Right renal pelvis (tissue), 4 donors: Measurements from ENCODE around the gene PDE1C. TPM values are rescaled to one million over a fixed set of nuclear protein-coding genes. Genes with fewer than 3 reads are reported as not detected.
"Not testable (repeated sequence)": the region's sequence is repeated elsewhere in the genome, so short reads cannot be mapped to it uniquely, and the experiment has no call there.

Source experiments
- DNase-seq, 4 donors: peaks; one replicate each; pipeline ENCODE4 v3.0.0-alpha.2; 2013; ENCODE audit warnings: low read depth in 4 of 4, low spot score in 3 of 4, missing footprints in 1 of 4
- polyA plus RNA-seq, 4 donors: library from polyadenylated mRNA; unstranded; fragments of 120-200 nt; gene quantifications; one replicate each; pipeline ENCODE4 v1.2.1, GENCODE V29; 2013; ENCODE audit not compliant: insufficient read length in 4 of 4

Gene PDE1C
- polyA plus RNA-seq, 4 donors, result 3.2 to 4.6 (median 4.3) TPM

- DNase-seq, result no peak
Measured at GRCh38 chr7:32047075-32047474, 23.1 kb downstream of the PDE1C start.

GRCh38 chr7:32045228-32045627 lies 25.0 kb downstream of the PDE1C start:
- no peak for DNase-seq

GRCh38 chr7:32044739-32045138 lies 25.5 kb downstream of the PDE1C start:
- DNase-seq, result no peak

GRCh38 chr7:32043688-32044087 lies 26.5 kb downstream of the PDE1C start:
- no peak for DNase-seq

DNA sequence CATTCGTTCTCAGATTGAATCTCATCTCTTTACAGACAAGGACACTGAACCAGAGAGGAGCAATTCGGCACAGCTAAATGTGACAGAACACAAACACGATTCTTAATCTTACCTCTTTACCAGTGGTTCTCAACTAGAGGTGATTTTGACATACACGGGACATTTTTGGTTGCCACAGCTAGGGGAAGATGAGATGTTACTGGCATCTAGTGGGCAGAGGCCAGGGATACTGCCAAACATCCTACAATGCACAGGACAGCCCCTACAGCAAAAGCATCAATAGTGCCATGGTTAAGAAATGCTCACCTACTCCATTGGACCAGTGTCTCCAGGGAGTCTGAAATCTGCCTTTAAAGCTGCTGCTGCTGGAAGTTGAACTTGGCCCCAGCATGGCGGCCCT lies 27.3 kb downstream of the PDE1C start:
- DNase-seq, result no peak

- no peak for DNase-seq
Measured at GRCh38 chr7:32039000-32039756, 31.0 kb downstream of the PDE1C start.

DNA sequence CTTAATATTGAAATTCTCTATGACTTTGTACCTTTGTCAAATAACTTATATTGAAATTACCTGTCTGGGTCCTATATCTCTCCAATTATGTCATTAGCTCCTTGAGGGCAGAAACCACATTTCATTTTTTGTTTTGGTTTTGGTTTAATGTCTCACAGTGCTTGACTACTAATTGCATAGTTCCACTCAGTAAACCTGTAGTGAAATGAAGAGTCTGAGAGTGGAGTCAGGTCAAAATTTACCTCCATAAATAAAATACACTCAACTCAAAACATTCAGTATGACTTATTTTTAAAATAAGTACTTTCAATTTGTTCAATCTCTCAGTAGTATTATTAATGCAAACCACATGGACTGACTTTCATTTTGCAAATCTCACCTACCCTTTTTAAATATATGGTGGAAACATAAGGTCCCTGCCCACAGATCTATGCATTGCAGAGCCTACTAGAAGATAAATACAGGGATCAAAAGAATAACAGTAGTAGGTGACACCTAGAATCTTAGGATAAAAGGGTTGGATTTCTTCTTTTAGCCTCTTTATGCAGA lies 32.5 kb downstream of the PDE1C start:
- no peak for DNase-seq

DNA sequence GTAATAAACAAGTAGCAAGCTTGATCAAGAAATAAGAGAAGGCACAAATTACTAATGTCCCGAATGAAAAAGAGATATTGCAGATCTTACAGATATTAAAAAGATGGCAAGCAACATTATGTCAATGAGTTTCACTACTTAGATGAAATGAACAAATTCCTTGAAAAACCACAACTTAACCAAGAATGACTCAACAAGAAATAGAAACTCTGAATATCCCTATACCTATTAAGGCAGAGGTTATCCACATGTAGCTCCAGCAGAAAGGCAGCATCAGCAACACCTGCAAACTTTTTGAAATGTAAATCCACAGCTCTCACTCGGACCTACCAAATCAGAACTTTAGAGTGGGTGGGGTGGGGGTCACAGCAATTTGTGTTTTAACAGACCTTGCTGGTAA lies 33.6 kb downstream of the PDE1C start:
- no peak for DNase-seq

GRCh38 chr7:32034052-32034451 lies 36.2 kb downstream of the PDE1C start:
- no peak for DNase-seq

GRCh38 chr7:32033006-32033405 lies 37.2 kb downstream of the PDE1C start:
- no peak for DNase-seq

GRCh38 chr7:32032211-32032610 lies 38.0 kb downstream of the PDE1C start:
- DNase-seq, result no peak

DNA sequence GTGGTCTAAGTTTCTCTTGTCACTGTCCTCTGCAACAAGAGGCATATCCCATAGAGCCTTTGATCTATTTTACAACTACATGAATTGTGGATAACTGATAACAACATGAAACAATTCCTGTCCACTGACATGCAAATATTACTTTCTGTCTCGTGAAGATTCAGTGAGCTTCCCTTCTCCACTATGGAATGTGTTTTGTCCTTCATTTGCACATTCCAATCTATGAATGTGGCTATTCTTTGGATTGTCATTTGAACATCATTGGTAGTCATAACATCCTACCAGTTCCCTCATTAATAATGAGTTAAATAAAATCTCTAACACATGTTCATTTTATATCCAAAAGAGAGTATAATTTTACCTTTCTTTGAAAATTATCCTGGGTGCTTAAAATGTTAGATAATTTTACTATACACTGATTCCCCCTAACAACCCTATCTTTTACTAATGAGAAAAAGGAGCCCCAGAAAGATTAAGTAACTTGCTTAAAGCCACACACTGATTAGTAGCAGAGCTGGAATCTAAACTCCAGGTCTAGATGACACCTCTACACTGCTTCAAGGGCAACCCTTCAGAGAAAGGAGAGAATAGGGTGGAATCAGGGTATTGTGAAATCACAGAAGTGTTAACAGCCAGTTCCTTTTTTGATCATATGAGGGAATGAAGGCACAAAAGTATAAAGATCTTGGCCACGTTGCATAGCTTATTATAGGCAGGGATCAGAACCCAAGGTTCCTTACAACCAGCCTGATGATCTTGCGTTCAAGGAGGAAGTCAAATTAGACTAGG lies 39.1 kb downstream of the PDE1C start:
- no peak for DNase-seq

- DNase-seq, result no peak
Measured at GRCh38 chr7:32026083-32026425, 44.2 kb downstream of the PDE1C start.

DNA sequence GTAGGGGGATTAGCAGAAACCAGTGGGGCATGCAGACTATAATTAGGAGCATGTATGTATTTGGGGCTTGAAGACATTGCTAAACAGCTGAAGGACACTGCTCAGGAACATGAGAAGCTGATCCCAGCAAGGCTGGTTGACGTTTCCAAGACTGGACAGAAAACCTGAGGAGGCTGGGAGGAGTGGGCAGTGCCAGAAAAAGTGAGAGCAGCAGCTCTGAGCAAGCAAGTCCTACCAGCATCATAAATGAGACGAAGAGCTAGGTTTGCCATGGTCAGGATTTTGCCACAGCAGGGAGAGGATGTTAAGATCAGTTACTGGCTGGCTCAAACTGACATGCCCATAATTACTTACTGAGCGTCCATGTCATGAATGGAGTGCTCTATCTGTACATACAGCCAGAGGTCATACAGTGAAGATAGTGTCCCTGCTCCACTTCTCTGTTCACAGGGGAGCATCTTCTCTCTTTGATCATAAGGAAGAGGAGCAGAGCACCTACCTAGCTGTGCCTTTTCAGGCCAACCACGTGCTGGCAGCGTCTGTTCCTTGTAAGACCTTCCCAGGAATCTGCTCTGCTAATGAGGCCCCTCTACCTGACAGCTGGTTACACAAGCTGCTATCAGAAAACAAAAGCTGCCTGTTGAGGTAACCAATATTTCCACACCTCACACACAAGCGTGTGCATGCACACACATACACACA lies 44.7 kb downstream of the PDE1C start:
- DNase-seq, result no peak

GRCh38 chr7:32023376-32023775 lies 46.8 kb downstream of the PDE1C start:
- DNase-seq, result no peak

DNA sequence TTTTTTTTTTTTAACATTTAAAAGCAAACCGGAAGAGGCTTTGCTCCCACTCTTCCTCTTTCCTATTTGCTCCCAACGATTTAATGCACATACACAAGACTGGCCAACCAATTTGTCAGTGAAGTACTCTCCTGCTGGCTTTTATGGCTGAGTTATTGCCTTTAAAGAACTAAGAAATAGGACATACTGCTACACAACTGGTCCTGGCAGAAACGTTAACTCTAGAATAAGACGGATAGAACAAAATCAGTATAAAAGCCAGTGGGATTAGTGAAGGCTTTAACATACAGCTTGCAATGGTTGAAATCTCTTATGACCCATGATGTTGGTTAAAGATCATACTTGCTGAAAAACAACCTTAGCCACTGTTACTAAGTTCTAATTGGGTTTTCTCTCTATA lies 47.2 kb downstream of the PDE1C start:
- DNase-seq, result no peak

DNA sequence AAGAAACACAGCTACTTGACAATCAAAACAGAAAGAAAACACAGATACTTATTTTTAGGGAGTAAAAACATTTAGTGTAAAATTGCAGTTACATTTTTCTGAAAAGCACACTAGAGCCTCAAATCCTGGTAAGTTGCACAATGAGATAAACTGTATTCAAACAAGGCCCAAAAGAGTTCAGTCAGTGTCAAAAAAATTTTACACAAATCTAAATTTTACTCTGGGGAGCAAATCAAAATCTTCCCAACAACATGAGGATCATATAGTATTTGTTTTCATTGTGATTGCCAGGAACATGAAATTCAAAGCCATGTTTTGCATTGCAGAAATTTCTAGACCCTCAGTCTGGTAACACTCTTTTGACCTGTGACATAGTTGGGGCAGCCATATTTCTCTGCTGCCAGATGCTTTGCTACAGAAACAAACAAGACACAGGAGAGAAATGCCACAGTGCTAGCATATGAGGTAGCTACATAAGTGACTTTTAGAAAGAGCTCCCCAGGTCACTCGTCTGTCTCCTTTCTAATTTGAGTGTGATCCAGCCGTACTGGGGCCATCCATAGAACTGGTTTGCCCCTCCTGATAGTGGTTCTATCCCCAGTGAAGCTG lies 49.6 kb downstream of the PDE1C start:
- no peak for DNase-seq

- no peak for DNase-seq
Measured at GRCh38 chr7:32018845-32019578, 51.2 kb downstream of the PDE1C start.

- DNase-seq, result no peak
Measured at GRCh38 chr7:32015133-32015532, 55.1 kb downstream of the PDE1C start.

GRCh38 chr7:32013471-32013870 lies 56.7 kb downstream of the PDE1C start:
- not testable (repeated sequence) for DNase-seq
